Chondrocyte (in vitro differentiated cells): ENCODE measurements around the gene ATP2B2. TPM values are rescaled to one million over a fixed set of nuclear protein-coding genes. Genes with fewer than 3 reads are reported as not detected.

Experiments
- DNase-seq: peaks from one replicate; pipeline ENCODE4 v3.0.0; 2021; ENCODE audit warnings: mixed read lengths, low spot score
- H3K27ac Mint-ChIP-seq: one replicate; pipeline ENCODE4 v1.8.0; 2021; ENCODE audit warnings: mild to moderate bottlenecking, moderate library complexity, mixed read lengths; ENCODE audit not compliant: unreplicated experiment
- H3K27me3 Mint-ChIP-seq: 2 replicates; pipeline ENCODE4 v1.8.0; 2021; ENCODE audit warnings: low read depth, mixed read lengths
- H3K36me3 Mint-ChIP-seq: 2 replicates; pipeline ENCODE4 v1.8.0; 2021; ENCODE audit warnings: low read depth, mixed read lengths
- H3K4me1 Mint-ChIP-seq: 2 replicates; pipeline ENCODE4 v1.8.0; 2021; ENCODE audit warnings: low read depth, mild to moderate bottlenecking, mixed read lengths
- H3K4me3 Mint-ChIP-seq: one replicate; pipeline ENCODE4 v1.8.0; 2021; ENCODE audit warnings: mild to moderate bottlenecking, moderate library complexity, mixed read lengths; ENCODE audit not compliant: unreplicated experiment
- H3K9me3 Mint-ChIP-seq: 2 replicates; pipeline ENCODE4 v1.8.0; 2021; ENCODE audit warnings: low read depth, mixed read lengths
- total RNA-seq: library from RNA; stranded (reverse); gene quantifications from 3 replicates; pipeline ENCODE4 v1.2.1, GENCODE V29; 2021
- TF ChIP-seq, protein P1 (sequence below): fragments of 200-600 bp; sonication (generic); IDR thresholded peaks from 2 replicates; pipeline ENCODE4 v1.5.0; 2021; ENCODE audit warnings: antibody characterized with exemption, mild to moderate bottlenecking, moderate library complexity

Gene ATP2B2
- total RNA-seq, 1 donor from 2014 or later: 0.25 TPM

DNA sequence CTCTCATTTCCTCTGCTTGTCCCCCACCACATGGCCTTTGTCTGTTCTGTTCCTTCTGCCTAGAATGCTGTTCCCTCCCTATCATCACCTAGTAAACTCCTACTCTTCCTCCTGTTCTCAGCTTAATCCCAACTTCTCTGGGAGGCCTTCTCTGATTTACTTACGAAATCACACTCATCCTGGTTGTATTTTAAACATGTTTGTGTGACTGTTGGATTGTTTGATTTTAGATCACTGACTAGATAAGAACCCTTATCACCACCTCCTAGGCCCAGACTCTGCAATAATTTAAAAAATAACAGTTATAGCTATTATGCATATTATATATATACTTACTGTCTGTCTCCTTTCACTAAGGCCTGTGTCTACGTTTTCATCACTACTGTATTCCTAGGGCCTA is 26.1 kb downstream of the ATP2B2 start:
- Mint-ChIP-seq H3K4me3 (no peak overlapping the region), H3K4me1 (no peaks in the 10 kb centered on the region), H3K27me3 (peaks cover 26% of the 10 kb centered on the region), H3K27ac (no peak overlapping the region), H3K36me3 (peaks cover 3% of the 10 kb centered on the region), H3K9me3 (peaks cover 8% of the 10 kb centered on the region)
- DNase-seq: no peak
- TF ChIP-seq, protein P1, sequence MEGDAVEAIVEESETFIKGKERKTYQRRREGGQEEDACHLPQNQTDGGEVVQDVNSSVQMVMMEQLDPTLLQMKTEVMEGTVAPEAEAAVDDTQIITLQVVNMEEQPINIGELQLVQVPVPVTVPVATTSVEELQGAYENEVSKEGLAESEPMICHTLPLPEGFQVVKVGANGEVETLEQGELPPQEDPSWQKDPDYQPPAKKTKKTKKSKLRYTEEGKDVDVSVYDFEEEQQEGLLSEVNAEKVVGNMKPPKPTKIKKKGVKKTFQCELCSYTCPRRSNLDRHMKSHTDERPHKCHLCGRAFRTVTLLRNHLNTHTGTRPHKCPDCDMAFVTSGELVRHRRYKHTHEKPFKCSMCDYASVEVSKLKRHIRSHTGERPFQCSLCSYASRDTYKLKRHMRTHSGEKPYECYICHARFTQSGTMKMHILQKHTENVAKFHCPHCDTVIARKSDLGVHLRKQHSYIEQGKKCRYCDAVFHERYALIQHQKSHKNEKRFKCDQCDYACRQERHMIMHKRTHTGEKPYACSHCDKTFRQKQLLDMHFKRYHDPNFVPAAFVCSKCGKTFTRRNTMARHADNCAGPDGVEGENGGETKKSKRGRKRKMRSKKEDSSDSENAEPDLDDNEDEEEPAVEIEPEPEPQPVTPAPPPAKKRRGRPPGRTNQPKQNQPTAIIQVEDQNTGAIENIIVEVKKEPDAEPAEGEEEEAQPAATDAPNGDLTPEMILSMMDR: no peak

DNA sequence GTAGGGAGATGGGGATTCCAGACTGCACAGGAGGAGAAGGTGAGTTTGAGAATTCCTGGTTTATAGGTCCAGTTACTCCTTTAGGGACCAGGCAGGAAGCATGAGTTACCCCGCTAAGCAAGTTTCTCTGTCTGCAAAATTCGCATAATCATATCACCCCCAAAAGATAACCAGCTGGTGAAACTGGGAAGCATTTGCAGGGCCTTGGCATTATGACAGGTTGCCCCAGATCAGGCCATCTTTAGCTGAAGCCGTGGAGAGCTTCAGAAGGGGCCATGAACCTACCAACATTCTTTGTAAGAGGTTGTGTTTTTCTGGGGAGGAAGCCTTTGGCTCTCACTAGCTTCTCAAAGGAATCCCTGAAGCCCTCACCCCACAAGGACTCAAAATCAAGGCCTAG is 29.4 kb downstream of the ATP2B2 start:
- H3K36me3 Mint-ChIP-seq: peaks cover 3% of the 10 kb centered on the region
- TF ChIP-seq, protein P1: no peak
- peak; percentile 13 for DNase-seq
- H3K4me1 Mint-ChIP-seq: peaks cover 5% of the 10 kb centered on the region
- H3K9me3 Mint-ChIP-seq: peaks cover 8% of the 10 kb centered on the region
- peaks cover 51% of the 10 kb centered on the region for H3K27me3 Mint-ChIP-seq
- H3K27ac Mint-ChIP-seq: no peak overlapping the region
- H3K4me3 Mint-ChIP-seq: no peak overlapping the region

DNA sequence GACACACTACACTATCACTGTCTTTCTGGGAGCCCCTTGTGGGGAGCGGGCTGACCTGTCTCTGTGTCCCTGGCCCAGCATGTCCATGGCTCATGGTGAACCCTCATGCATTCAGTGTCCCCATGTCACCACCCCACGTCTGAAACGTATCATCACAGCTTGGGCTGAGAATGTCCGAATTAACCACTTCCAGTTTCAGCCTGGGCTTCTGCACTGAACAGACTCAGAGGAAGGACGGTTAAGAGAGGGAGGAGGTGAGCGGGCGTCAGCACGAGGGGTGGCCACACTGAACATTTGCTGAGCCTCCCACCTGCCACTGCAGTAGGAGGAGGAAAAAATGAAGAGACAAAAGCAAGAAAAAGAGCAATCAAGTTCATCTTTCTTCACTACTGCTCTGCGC is 30.5 kb downstream of the ATP2B2 start:
- TF ChIP-seq, protein P1: no peak
- DNase-seq: peak; percentile 44
- Mint-ChIP-seq H3K4me3 (no peak overlapping the region), H3K4me1 (peaks cover 5% of the 10 kb centered on the region), H3K36me3 (peaks cover 3% of the 10 kb centered on the region), H3K27ac (no peak overlapping the region), H3K9me3 (peaks cover 8% of the 10 kb centered on the region), H3K27me3 (peaks cover 50% of the 10 kb centered on the region)

DNA sequence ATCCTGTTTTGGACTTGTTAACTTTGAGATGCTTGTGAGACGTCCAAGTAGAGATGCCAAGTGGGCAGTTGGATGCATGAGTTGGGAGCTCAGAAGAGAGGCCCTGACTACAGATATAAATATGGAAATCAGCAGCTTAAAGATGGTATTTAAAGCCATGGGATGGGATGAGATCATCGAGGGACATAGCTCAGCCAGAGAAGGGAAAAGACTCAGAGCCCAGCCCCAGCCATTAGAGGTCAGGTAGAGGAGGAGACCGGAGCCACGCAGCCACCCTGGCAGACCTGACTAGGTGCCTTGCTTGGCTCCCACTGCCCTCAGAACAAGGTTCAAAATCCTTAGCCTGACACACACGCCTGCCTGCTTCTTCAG is 31.1 kb downstream of the ATP2B2 start:
- H3K36me3 Mint-ChIP-seq: peaks cover 3% of the 10 kb centered on the region
- peak; percentile 59 for DNase-seq
- no peak overlapping the region for H3K27ac Mint-ChIP-seq
- H3K4me1 Mint-ChIP-seq: peaks cover 5% of the 10 kb centered on the region
- TF ChIP-seq, protein P1: no peak
- peaks cover 54% of the 10 kb centered on the region for H3K27me3 Mint-ChIP-seq
- no peak overlapping the region for H3K4me3 Mint-ChIP-seq
- H3K9me3 Mint-ChIP-seq: peaks cover 8% of the 10 kb centered on the region

DNA sequence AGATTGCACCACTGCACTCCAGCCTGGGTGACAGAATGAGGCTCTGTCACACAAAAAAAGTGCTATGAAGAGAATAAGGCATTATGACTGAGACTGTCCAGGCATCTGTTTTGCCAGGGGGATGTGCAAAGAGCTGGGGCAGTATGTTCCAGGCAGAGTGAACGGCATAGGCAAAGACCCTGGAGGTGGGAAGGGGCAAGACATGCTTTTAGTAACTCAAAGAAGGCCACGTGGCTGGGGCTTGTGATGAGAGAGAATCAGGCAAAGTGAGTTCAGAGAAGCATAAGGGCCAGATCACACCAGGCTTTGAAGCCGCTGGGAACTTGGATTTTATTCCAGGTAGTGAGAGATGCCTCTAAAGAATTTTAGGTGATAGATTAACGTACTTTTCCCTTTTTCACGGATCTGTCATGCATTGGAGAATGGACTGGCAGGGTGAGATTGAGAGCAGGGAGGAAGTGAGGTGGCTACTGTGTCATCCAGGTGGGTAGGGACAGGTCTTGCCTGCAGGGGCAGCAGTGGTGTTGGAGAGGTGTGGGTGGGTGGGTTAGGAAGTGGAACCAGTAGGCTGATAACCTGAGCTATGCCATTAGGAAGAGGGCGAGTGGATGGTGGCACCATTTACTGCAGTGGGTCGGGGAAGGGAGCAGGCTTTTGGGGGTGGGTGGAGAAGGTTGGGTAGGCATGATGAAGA is 31.7 kb downstream of the ATP2B2 start:
- peaks cover 6% of the 10 kb centered on the region for H3K9me3 Mint-ChIP-seq
- peaks cover 3% of the 10 kb centered on the region for H3K36me3 Mint-ChIP-seq
- peaks cover 5% of the 10 kb centered on the region for H3K4me1 Mint-ChIP-seq
- H3K27me3 Mint-ChIP-seq: peaks cover 57% of the 10 kb centered on the region
- peak; percentile 36 for DNase-seq
- no peak overlapping the region for H3K27ac Mint-ChIP-seq
- TF ChIP-seq, protein P1: no peak
- no peak overlapping the region for H3K4me3 Mint-ChIP-seq
